ENCODE measurements around the gene MOCOS. TPM values are rescaled to one million over a fixed set of nuclear protein-coding genes. Genes with fewer than 3 reads are reported as not detected.
A peak's percentile ranks its signal among the peaks of the same experiment; 100 is the strongest.

Gene MOCOS
- total RNA-seq, 3 donors from 2014 or later: 3.3 to 4.7 (median 4.4) TPM

- intact Hi-C loops (cut with DNase I, micrococcal nuclease): no loop called here
- no peaks in the 10 kb centered on the region for H3K36me3 ChIP-seq (ENCODE audit: low read depth)
- H3K4me3 ChIP-seq: no peak overlapping the region
- peaks cover 12% of the 10 kb centered on the region for H3K4me1 ChIP-seq (ENCODE audit: low read depth)
- H3K9me3 ChIP-seq: no peaks in the 10 kb centered on the region
- TF ChIP-seq, protein P1, sequence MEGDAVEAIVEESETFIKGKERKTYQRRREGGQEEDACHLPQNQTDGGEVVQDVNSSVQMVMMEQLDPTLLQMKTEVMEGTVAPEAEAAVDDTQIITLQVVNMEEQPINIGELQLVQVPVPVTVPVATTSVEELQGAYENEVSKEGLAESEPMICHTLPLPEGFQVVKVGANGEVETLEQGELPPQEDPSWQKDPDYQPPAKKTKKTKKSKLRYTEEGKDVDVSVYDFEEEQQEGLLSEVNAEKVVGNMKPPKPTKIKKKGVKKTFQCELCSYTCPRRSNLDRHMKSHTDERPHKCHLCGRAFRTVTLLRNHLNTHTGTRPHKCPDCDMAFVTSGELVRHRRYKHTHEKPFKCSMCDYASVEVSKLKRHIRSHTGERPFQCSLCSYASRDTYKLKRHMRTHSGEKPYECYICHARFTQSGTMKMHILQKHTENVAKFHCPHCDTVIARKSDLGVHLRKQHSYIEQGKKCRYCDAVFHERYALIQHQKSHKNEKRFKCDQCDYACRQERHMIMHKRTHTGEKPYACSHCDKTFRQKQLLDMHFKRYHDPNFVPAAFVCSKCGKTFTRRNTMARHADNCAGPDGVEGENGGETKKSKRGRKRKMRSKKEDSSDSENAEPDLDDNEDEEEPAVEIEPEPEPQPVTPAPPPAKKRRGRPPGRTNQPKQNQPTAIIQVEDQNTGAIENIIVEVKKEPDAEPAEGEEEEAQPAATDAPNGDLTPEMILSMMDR (IDR thresholded peaks at IDR 0.05): no peak
- DNase-seq: no peak
- ATAC-seq: no peak
Observed at GRCh38 chr18:36185157-36185556, 2.1 kb upstream of the MOCOS start.

DNA sequence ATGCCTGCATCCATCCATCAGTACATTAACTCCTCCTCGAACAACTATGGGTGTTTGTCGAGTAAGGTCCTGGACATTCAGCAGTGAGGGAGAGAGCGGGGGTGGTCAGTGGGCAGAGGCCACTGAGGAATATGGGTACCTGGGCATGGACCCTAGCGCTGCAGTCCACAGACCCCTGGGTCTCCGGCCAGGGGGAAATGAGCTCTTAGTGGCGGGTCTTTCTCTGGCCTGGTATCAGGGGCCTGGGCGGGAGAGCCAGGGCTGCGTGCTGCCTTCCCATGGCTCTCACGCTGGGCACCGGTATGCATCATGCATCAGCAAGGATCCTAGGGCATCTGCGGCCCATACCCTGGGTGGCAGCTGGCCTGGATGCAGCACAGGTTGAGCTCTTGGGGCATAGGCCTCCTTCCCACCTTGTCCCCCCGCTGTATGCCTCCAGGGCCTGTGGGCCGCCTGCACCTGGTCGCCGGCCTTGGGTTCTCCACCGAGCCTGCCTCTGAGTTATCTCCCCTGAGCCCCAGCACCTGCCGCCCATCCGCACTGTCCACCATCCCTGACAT lies 1.3 kb upstream of the MOCOS start:
- Histone ChIP-seq H3K4me1 (ENCODE audit: low read depth) (peaks cover 9% of the 10 kb centered on the region), H3K9me3 (no peaks in the 10 kb centered on the region), H3K4me3 (no peak overlapping the region), H3K36me3 (ENCODE audit: low read depth) (no peaks in the 10 kb centered on the region)
- intact Hi-C loops (cut with DNase I, micrococcal nuclease): no loop called here
- TF ChIP-seq, protein P1 (IDR thresholded peaks at IDR 0.05): no peak
- DNase-seq (no peak), ATAC-seq (no peak)

DNA sequence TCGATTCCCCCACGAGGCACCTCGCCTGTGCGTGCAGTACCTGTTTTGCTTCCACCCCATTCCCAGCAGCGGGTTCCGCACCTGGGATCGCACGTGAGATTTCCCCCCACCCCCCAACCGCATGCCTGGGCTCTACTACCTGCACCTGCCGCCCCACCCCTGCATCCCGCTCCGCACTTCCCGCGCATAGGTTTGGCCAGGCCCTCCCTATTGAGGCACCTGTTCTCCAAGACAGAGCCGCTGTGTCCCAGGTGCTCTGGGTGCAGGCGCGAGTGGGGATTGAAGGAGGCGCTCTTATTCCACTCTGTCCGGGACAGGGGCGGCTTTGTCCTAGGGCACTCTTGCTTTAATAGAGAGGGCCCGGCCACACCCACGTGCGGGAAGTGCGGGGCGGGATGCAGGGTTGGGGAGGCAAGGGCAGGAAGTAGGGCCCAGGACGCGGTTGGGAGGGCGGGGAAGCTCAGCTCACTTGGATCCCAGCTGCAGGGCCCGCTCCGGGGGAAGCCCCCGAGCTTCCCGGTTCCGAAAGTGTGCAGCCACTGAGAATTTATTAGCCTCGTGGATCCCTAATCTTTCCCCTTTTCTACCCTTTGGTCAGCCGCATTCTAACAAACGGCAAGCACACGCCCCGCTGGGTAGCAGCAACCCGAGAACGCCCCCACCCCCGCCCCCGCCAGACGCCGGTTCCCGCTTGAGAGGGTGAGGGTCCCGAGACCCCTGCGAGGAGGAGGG lies 670 bp upstream of the MOCOS start:
- intact Hi-C loops (cut with DNase I, micrococcal nuclease): no loop called here

DNA sequence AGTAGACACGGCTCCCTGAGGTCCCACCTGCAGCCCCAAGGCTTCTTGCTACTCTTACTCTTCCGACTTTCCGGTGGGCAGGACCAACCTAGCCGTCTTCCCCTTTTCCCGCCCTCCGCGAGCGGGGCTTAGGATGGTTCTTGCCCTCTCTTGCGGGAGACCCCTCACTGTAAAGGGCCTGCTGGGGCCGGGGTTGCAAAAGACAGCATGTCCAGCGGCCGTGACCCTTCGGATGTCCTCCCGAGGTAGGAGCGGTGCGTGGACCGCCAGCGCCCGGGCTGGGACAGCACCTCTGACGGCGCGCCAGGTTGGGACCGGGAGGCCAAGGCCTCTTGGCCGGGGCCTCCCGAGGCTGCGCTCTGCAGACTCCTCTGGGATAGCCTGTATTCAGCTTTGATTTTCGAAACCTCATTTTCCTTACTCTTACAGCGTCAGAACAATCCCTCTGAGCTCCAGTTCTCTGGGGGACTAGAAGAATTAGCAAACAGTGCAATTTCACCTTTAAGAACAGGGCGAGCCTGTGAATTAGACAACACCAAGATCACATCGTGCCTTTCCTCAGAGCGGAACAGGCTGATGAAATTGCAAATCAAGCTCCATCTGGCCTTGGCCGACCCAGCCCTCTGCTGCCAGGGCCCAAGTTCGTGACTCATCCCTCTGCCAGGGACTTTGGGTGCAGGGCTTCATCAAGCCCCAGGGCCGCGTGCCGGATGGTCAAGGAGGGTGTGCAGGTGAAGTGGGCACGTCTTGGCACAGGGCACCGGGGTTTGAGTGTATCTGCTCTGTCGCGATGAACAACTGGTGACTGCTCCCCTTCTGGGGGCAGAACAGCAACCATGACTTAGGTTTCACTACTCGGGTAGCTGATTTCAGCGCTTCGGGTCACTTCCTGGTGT lies 777 bp downstream of the MOCOS start:
- ATAC-seq (peak; percentile 38), DNase-seq (peak in 1 of 3 donors; percentile 65)
- H3K4me3 ChIP-seq: peak overlapping the region; percentile 54
- H3K9me3 ChIP-seq: no peaks in the 10 kb centered on the region
- TF ChIP-seq, protein P1 (IDR thresholded peaks at IDR 0.05): no peak
- H3K4me1 ChIP-seq (ENCODE audit: low read depth): peaks cover 9% of the 10 kb centered on the region
- H3K36me3 ChIP-seq (ENCODE audit: low read depth): no peaks in the 10 kb centered on the region
- intact Hi-C loops (cut with DNase I, micrococcal nuclease): no loop called here

More for the DNA sequence above, 670 bp upstream of the MOCOS start:
- ATAC-seq (peak; percentile 66), DNase-seq (peak; percentile 69 to 84 (median 80))
- Histone ChIP-seq H3K36me3 (ENCODE audit: low read depth) (no peaks in the 10 kb centered on the region), H3K4me1 (ENCODE audit: low read depth) (peaks cover 9% of the 10 kb centered on the region), H3K4me3 (peak overlapping the region; percentile 54), H3K9me3 (no peaks in the 10 kb centered on the region)
- TF ChIP-seq, protein P1 (IDR thresholded peaks at IDR 0.05): no peak

GRCh38 chr18:36188916-36189315 lies 1.6 kb downstream of the MOCOS start:
- Histone ChIP-seq H3K4me1 (ENCODE audit: low read depth) (peaks cover 9% of the 10 kb centered on the region), H3K9me3 (no peaks in the 10 kb centered on the region), H3K4me3 (no peak overlapping the region), H3K36me3 (ENCODE audit: low read depth) (no peaks in the 10 kb centered on the region)
- TF ChIP-seq, protein P1 (IDR thresholded peaks at IDR 0.05): no peak
- intact Hi-C loops (cut with DNase I, micrococcal nuclease): no loop called here
- no peak for ATAC-seq
- no peak for DNase-seq
